K562 (cell line): ENCODE measurements around the gene SMYD2. TPM values are rescaled to one million over a fixed set of nuclear protein-coding genes. Genes with fewer than 3 reads are reported as not detected.

Source experiments
- C11orf30 ChIP-seq: fragments of 450-650 bp; IDR thresholded peaks from 2 replicates; pipeline ENCODE4 v1.6.1; 2016; ENCODE audit warnings: low read depth, mild to moderate bottlenecking
- CHCHD3 ChIP-seq: fragments of 250-450 bp; sonication (Bioruptor Pico); IDR thresholded peaks from 2 replicates; pipeline ENCODE4 v2.1.2; 2022; ENCODE audit warnings: mild to moderate bottlenecking
- E2F4 ChIP-seq: sonication (generic); formaldehyde crosslinking; IDR thresholded peaks from 2 replicates; pipeline ENCODE4 v1.8.0; 2022; ENCODE audit warnings: mild to moderate bottlenecking, low read depth, missing genetic modification reagents
- FOSL1 ChIP-seq: fragments of 200-800 bp; sonication (Bioruptor generic); conservative IDR thresholded peaks from 2 replicates; pipeline ENCODE4 v1.6.1; 2016; ENCODE audit warnings: missing genetic modification characterization, missing compliant biosample characterization
- GATAD2A ChIP-seq: fragments of 450-650 bp; IDR thresholded peaks from 2 replicates; pipeline ENCODE4 v1.6.1; 2017
- LEF1 ChIP-seq: fragments of 450-650 bp; IDR thresholded peaks from 2 replicates; pipeline ENCODE4 v1.6.1; 2016; ENCODE audit warnings: mild to moderate bottlenecking
- SP1 ChIP-seq: sonication (generic); formaldehyde crosslinking; IDR thresholded peaks from 2 replicates; pipeline ENCODE4 v1.8.1; 2022; ENCODE audit warnings: mild to moderate bottlenecking, missing genetic modification reagents
- STAT5A ChIP-seq: IDR thresholded peaks from 2 replicates; pipeline ENCODE4 v1.6.1; 2012; ENCODE audit warnings: low read length, inconsistent platforms, borderline replicate concordance
- STAT5B ChIP-seq: fragments of 250-450 bp; sonication (Bioruptor Pico); IDR thresholded peaks from 2 replicates; pipeline ENCODE4 v1.8.0; 2021; ENCODE audit warnings: mild to moderate bottlenecking, inconsistent platforms
- ZBTB9 ChIP-seq: fragments of 450-650 bp; formaldehyde crosslinking; IDR thresholded peaks from 2 replicates; pipeline ENCODE4 v1.4.0; 2020; ENCODE audit warnings: mild to moderate bottlenecking, moderate library complexity
- ZNF407 ChIP-seq: fragments of 450-650 bp; IDR thresholded peaks from 2 replicates; pipeline ENCODE4 v1.6.1; 2016; ENCODE audit warnings: low read depth
- ZNF518B ChIP-seq: fragments of 250-450 bp; sonication (Bioruptor Pico); IDR thresholded peaks from 2 replicates; pipeline ENCODE4 v1.5.0; 2021; ENCODE audit warnings: mild to moderate bottlenecking, moderate library complexity
- polyA plus RNA-seq, 8 experiments: library from polyadenylated mRNA; depleted of rRNA in 4 of 8; stranded (reverse) in 5 of 8; unstranded in 3 of 8; fragments of >200 nt; fragmentation: Nextera tagmentation in 2 of 8; fragmentation: Illumina TruSeq in 1 of 8; extraction: Ambion mirVana in 2 of 8; extraction: Trizol in 1 of 8; gene quantifications; 2 replicates each; pipeline versions ENCODE4 v1.2.1 to v1.2.3, GENCODE V29; 2011 to 2014; ENCODE audit warnings: inconsistent platforms in 1 of 8, missing spikeins in 1 of 8
- total RNA-seq, 7 experiments: library from RNA; depleted of rRNA in 6 of 7; stranded (reverse); fragments of >200 nt in 6 of 7; fragmentation: Illumina TruSeq in 2 of 7; extraction: Trizol in 2 of 7; gene quantifications; 2 replicates each; pipeline versions ENCODE4 v1.2.1 to v1.2.3, GENCODE V29; 2011 to 2021; ENCODE audit warnings: low replicate concordance in 1 of 7
- TF ChIP-seq, protein P1 (sequence below): sonication (generic); formaldehyde crosslinking; IDR thresholded peaks from 2 replicates; pipeline ENCODE4 v1.8.0; 2022; ENCODE audit warnings: missing genetic modification reagents, mild to moderate bottlenecking, borderline replicate concordance

SMYD2 gene
- total and polyA plus RNA-seq, 9 of the 15 experiments (the other 6 are each of a cell fraction or from before 2014, with no cell fraction given) = 13.8 to 81.3 (median 39.9) TPM

DNA sequence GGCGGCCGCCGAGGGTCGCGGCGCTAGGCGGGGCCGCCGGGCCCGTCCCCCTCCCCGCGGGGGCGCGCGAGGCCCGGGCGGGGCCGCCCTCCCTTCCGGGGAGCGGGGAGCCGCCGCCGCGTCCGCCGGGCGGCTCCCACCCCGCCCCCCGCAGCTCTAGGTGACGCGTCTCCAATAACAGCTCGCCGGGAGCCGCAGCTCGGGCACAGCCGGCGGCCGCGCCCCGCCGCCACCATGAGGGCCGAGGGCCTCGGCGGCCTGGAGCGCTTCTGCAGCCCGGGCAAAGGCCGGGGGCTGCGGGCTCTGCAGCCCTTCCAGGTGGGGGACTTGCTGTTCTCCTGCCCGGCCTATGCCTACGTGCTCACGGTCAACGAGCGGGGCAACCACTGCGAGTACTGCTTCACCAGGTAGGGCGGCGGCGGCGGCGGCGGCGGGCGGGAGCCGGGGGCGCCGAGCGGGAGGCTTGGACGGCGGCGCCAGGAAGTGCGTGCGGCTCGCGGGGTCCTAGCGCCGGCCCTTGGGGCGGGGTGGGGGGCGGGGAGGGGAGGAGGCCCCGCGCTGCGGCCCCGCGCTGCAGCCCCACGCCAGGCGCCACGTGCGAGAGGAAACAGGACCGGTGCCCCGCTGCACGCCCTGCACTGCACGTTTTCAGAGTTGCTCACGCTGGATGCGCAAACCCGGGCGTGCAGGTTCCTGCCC lies at the start of gene SMYD2 (continued):
- TF ChIP-seq ZNF518B (CRISPR knock-in tag) (no peak), LEF1 (no peak), ZBTB9 (0 out of 2 replicates have a peak, but pooled peaks have one; percentile 40), FOSL1 (tag) (peak; percentile 51), GATAD2A (no peak), ZNF407 (no peak), C11orf30 (no peak), E2F4 (CRISPR knock-in tag) (no peak), SP1 (no peak), STAT5A (no peak), STAT5B (CRISPR knock-in tag) (no peak), CHCHD3 (CRISPR knock-in tag) (no peak)
- TF ChIP-seq, protein P1, sequence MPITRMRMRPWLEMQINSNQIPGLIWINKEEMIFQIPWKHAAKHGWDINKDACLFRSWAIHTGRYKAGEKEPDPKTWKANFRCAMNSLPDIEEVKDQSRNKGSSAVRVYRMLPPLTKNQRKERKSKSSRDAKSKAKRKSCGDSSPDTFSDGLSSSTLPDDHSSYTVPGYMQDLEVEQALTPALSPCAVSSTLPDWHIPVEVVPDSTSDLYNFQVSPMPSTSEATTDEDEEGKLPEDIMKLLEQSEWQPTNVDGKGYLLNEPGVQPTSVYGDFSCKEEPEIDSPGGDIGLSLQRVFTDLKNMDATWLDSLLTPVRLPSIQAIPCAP = no peak
